HFF-Myc (cell line): ENCODE results near the gene WDR64.

ENCODE experiments used
- DNase-seq: peaks from one replicate; pipeline ENCODE4 v3.0.0-alpha.2; 2011; ENCODE audit warnings: low read depth; ENCODE audit errors: extremely low read depth
- H3K4me3 ChIP-seq: replicated peaks from 2 replicates; pipeline ENCODE4 v1.5.1; 2011; ENCODE audit warnings: low read depth, mild to moderate bottlenecking, control low read depth, low read length
- CTCF ChIP-seq: IDR thresholded peaks from 2 replicates; pipeline ENCODE4 v1.5.1; 2012; ENCODE audit warnings: mild to moderate bottlenecking, low read depth, low read length, control low read depth; ENCODE audit errors: missing control alignments

WDR64 gene

GRCh38 chr1:241641773-241642592, 10.1 kb upstream of the WDR64 start:
- DNase-seq, result no peak
- no peak for TF ChIP-seq CTCF

GRCh38 chr1:241642593-241642944, 9.5 kb upstream of the WDR64 start:
- TF ChIP-seq CTCF, result no peak
- no peak overlapping the region for H3K4me3 ChIP-seq

More at GRCh38 chr1:241641773-241642592, 10.1 kb upstream of the WDR64 start:
- no peak overlapping the region for H3K4me3 ChIP-seq

GRCh38 chr1:241644259-241644658, 7.8 kb upstream of the WDR64 start:
- no peak for DNase-seq
- no peak for TF ChIP-seq CTCF
- no peak overlapping the region for H3K4me3 ChIP-seq

More at GRCh38 chr1:241642593-241642944, 9.5 kb upstream of the WDR64 start:
- no peak for DNase-seq

- H3K4me3 ChIP-seq, result no peak overlapping the region
- TF ChIP-seq CTCF, result no peak
- DNase-seq, result no peak
Measured at GRCh38 chr1:241645199-241645598, 6.9 kb upstream of the WDR64 start.

- DNase-seq, result no peak
- TF ChIP-seq CTCF, result no peak
- no peak overlapping the region for H3K4me3 ChIP-seq
Measured at GRCh38 chr1:241646201-241646600, 5.9 kb upstream of the WDR64 start.

GRCh38 chr1:241647658-241648057, 4.4 kb upstream of the WDR64 start:
- DNase-seq, result no peak
- no peak for TF ChIP-seq CTCF
- H3K4me3 ChIP-seq, result no peak overlapping the region
